ENCODE results near the gene UGT2A2.

Gene UGT2A2

GRCh38 chr4:69601065-69601464 is 38.4 kb downstream of the UGT2A2 start:
- TF ChIP-seq CTCF (IDR thresholded peaks at IDR 0.05; ENCODE audit: control insufficient read depth, extremely low read depth, insufficient read depth): no peak
- no peak for DNase-seq (ENCODE audit: low read depth)
- H3K4me3 ChIP-seq (ENCODE audit: low read depth, low read length): no peak overlapping the region

- no peak overlapping the region for H3K4me3 ChIP-seq (ENCODE audit: low read depth, low read length)
- no peak for DNase-seq (ENCODE audit: low read depth)
- TF ChIP-seq CTCF (IDR thresholded peaks at IDR 0.05; ENCODE audit: control insufficient read depth, extremely low read depth, insufficient read depth): no peak
Measured at GRCh38 chr4:69600013-69600412, 39.4 kb downstream of the UGT2A2 start.

- H3K4me3 ChIP-seq (ENCODE audit: low read depth, low read length): no peak overlapping the region
- no peak for TF ChIP-seq CTCF (IDR thresholded peaks at IDR 0.05; ENCODE audit: control insufficient read depth, extremely low read depth, insufficient read depth)
- DNase-seq (ENCODE audit: low read depth): no peak
Measured at GRCh38 chr4:69594382-69594781, 45.1 kb downstream of the UGT2A2 start.

GRCh38 chr4:69591364-69591763 is 48.1 kb downstream of the UGT2A2 start:
- no peak overlapping the region for H3K4me3 ChIP-seq (ENCODE audit: low read depth, low read length)
- no peak for DNase-seq (ENCODE audit: low read depth)
- TF ChIP-seq CTCF (IDR thresholded peaks at IDR 0.05; ENCODE audit: control insufficient read depth, extremely low read depth, insufficient read depth): no peak

- no peak for DNase-seq (ENCODE audit: low read depth)
- no peak overlapping the region for H3K4me3 ChIP-seq (ENCODE audit: low read depth, low read length)
- TF ChIP-seq CTCF (IDR thresholded peaks at IDR 0.05; ENCODE audit: control insufficient read depth, extremely low read depth, insufficient read depth): no peak
Measured at GRCh38 chr4:69589884-69590283, 49.6 kb downstream of the UGT2A2 start.

- DNase-seq (ENCODE audit: low read depth): no peak
- no peak for TF ChIP-seq CTCF (IDR thresholded peaks at IDR 0.05; ENCODE audit: control insufficient read depth, extremely low read depth, insufficient read depth)
- H3K4me3 ChIP-seq (ENCODE audit: low read depth, low read length): no peak overlapping the region
Measured at GRCh38 chr4:69584135-69584534, 55.3 kb downstream of the UGT2A2 start.

- H3K4me3 ChIP-seq (ENCODE audit: low read depth, low read length): no peak overlapping the region
- no peak for TF ChIP-seq CTCF (IDR thresholded peaks at IDR 0.05; ENCODE audit: control insufficient read depth, extremely low read depth, insufficient read depth)
- no peak for DNase-seq (ENCODE audit: low read depth)
Measured at GRCh38 chr4:69583543-69583942, 55.9 kb downstream of the UGT2A2 start.

Measured in LNCaP clone FGC (cell line).